HepG2 (cell line): ENCODE results near the gene OSER1. TPM values are rescaled to one million over a fixed set of nuclear protein-coding genes. Genes with fewer than 3 reads are reported as not detected.
A peak's percentile ranks its signal among the peaks of the same experiment; 100 is the strongest.

Experiments
- FLYWCH1 ChIP-seq: sonication (generic); formaldehyde crosslinking; IDR thresholded peaks from 2 replicates; pipeline ENCODE4 v1.8.1; 2023; ENCODE audit warnings: mild to moderate bottlenecking, missing genetic modification reagents
- GLI4 ChIP-seq: sonication (generic); formaldehyde crosslinking; IDR thresholded peaks from 2 replicates; pipeline ENCODE4 v1.5.1; 2020; ENCODE audit warnings: missing genetic modification reagents, mild to moderate bottlenecking, moderate library complexity, borderline replicate concordance
- HDAC6 ChIP-seq: fragments of 200-600 bp; sonication (generic); IDR thresholded peaks from 2 replicates; pipeline ENCODE4 v1.7.0; 2017; ENCODE audit warnings: mild to moderate bottlenecking, antibody characterized with exemption, low read length, low read depth
- MED1 ChIP-seq: sonication (generic); formaldehyde crosslinking; IDR thresholded peaks from 2 replicates; pipeline ENCODE4 v1.4.0; 2020; ENCODE audit warnings: missing genetic modification reagents
- MTA1 ChIP-seq: sonication (generic); formaldehyde crosslinking; IDR thresholded peaks from 2 replicates; pipeline ENCODE4 v1.4.0; 2020; ENCODE audit warnings: missing genetic modification reagents, mild to moderate bottlenecking, borderline replicate concordance
- NCOA2 ChIP-seq: sonication (generic); formaldehyde crosslinking; IDR thresholded peaks from 2 replicates; pipeline ENCODE4 v1.8.0; 2022; ENCODE audit warnings: inconsistent platforms
- PHF5A ChIP-seq: IDR thresholded peaks from one replicate; pipeline ENCODE4 v1.6.1; 2018; ENCODE audit warnings: low read depth, missing genetic modification reagents; ENCODE audit not compliant: unreplicated experiment
- PTBP1 ChIP-seq: fragments of 200-400 bp; formaldehyde crosslinking; IDR thresholded peaks from 2 replicates; pipeline ENCODE4 v1.6.1; 2018; ENCODE audit warnings: low read length, low read depth; ENCODE audit not compliant: poor library complexity, severe bottlenecking
- SAFB2 ChIP-seq: sonication (generic); formaldehyde crosslinking; IDR thresholded peaks from 2 replicates; pipeline ENCODE4 v1.5.1; 2020; ENCODE audit warnings: missing genetic modification reagents, low read depth, mild to moderate bottlenecking, borderline replicate concordance
- TBX2 ChIP-seq: sonication (generic); formaldehyde crosslinking; IDR thresholded peaks from 2 replicates; pipeline ENCODE4 v1.5.0; 2020; ENCODE audit warnings: missing genetic modification reagents, mild to moderate bottlenecking, borderline replicate concordance
- TP53 ChIP-seq: sonication (generic); formaldehyde crosslinking; conservative IDR thresholded peaks from 2 replicates; pipeline ENCODE4 v1.4.0; 2020; ENCODE audit warnings: missing genetic modification reagents
- ZC3H4 ChIP-seq: sonication (generic); formaldehyde crosslinking; IDR thresholded peaks from 2 replicates; pipeline ENCODE4 v1.4.0; 2020; ENCODE audit warnings: missing genetic modification reagents, borderline replicate concordance
- ZIK1 ChIP-seq: sonication (generic); formaldehyde crosslinking; IDR thresholded peaks from 2 replicates; pipeline ENCODE4 v1.5.0; 2020; ENCODE audit warnings: mild to moderate bottlenecking, low read depth, missing genetic modification reagents, borderline replicate concordance
- ZNF572 ChIP-seq: sonication (generic); formaldehyde crosslinking; IDR thresholded peaks from 2 replicates; pipeline ENCODE4 v1.5.1; 2020; ENCODE audit warnings: mild to moderate bottlenecking, missing genetic modification reagents
- polyA plus RNA-seq, 8 experiments: library from polyadenylated mRNA; depleted of rRNA in 3 of 8; stranded (reverse) in 7 of 8; unstranded in 1 of 8; fragments of >200 nt; fragmentation: Illumina TruSeq in 4 of 8; extraction: Trizol in 4 of 8; gene quantifications; 2 replicates each; pipeline versions ENCODE4 v1.2.1 to v1.2.3, GENCODE V29; 2011 to 2016; ENCODE audit warnings: low read depth in 4 of 8, missing spikeins in 1 of 8, mixed read lengths in 1 of 8; ENCODE audit not compliant: insufficient read depth in 1 of 8
- total RNA-seq, 5 experiments: library from RNA; depleted of rRNA; stranded (reverse); fragments of >200 nt; fragmentation: Illumina TruSeq; extraction: Trizol; gene quantifications; 2 replicates each; pipeline ENCODE4 v1.2.3, GENCODE V29; 2016; ENCODE audit warnings: low read depth in 1 of 5
- TF ChIP-seq, protein P1 (sequence below): sonication (generic); formaldehyde crosslinking; IDR thresholded peaks from 2 replicates; pipeline ENCODE4 v1.4.0; 2020; ENCODE audit warnings: missing genetic modification reagents
- TF ChIP-seq, protein P2 (sequence below): sonication (generic); formaldehyde crosslinking; IDR thresholded peaks from 2 replicates; pipeline ENCODE4 v1.9.0; 2021; ENCODE audit warnings: missing genetic modification reagents, mild to moderate bottlenecking, borderline replicate concordance
- TF ChIP-seq, protein P3 (sequence below): sonication (generic); formaldehyde crosslinking; IDR thresholded peaks from 2 replicates; pipeline ENCODE4 v1.4.0; 2020; ENCODE audit warnings: mild to moderate bottlenecking, missing genetic modification reagents
- TF ChIP-seq, protein P4 (sequence below): sonication (generic); formaldehyde crosslinking; IDR thresholded peaks from 2 replicates; pipeline ENCODE4 v1.5.1; 2020; ENCODE audit warnings: mild to moderate bottlenecking, missing genetic modification reagents, moderate library complexity
- TF ChIP-seq, protein P5 (sequence below), 2 experiments: fragments of 450-650 bp in 1 of 2; sonication (generic) in 1 of 2; formaldehyde crosslinking; IDR thresholded peaks; 2 replicates each; pipeline versions ENCODE4 v1.5.0 to v1.8.0; 2020 to 2022; ENCODE audit warnings: mild to moderate bottlenecking in 1 of 2, missing genetic modification reagents in 1 of 2

The OSER1 gene
- total and polyA plus RNA-seq, 2 of the 13 experiments (the other 11 are each of a cell fraction or from before 2014, with no cell fraction given), result 71.2 to 71.5 TPM

DNA sequence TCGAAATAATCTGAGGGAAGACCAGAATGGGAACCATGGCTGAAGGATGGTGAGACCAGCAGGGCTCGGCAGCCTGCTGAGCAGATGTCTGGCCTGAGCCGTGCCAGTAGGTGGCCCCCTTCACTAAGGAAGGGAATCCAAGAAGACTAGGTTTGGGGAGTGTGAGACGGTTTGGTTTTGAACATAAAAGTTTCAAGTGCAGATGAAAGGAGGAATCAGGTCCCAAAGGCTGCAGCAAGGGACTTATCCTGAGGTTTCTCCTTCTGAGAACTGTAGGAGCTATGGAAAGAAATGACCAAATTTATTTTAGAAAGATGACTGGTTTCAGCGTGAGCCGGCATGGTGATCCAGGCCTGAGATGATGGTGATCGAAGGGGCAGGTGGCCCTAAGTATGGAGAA lies 4.6 kb upstream of the OSER1 start (continued):
- TF ChIP-seq, protein P1, sequence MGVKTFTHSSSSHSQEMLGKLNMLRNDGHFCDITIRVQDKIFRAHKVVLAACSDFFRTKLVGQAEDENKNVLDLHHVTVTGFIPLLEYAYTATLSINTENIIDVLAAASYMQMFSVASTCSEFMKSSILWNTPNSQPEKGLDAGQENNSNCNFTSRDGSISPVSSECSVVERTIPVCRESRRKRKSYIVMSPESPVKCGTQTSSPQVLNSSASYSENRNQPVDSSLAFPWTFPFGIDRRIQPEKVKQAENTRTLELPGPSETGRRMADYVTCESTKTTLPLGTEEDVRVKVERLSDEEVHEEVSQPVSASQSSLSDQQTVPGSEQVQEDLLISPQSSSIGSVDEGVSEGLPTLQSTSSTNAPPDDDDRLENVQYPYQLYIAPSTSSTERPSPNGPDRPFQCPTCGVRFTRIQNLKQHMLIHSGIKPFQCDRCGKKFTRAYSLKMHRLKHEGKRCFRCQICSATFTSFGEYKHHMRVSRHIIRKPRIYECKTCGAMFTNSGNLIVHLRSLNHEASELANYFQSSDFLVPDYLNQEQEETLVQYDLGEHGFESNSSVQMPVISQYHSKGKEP (CRISPR knock-in tag), result no peak
- 0 out of 2 replicates have a peak, but pooled peaks have one; percentile 26 for TF ChIP-seq NCOA2 (CRISPR knock-in tag)
- TF ChIP-seq FLYWCH1 (CRISPR knock-in tag), result no peak
- no peak for TF ChIP-seq PHF5A
- TF ChIP-seq, protein P2, sequence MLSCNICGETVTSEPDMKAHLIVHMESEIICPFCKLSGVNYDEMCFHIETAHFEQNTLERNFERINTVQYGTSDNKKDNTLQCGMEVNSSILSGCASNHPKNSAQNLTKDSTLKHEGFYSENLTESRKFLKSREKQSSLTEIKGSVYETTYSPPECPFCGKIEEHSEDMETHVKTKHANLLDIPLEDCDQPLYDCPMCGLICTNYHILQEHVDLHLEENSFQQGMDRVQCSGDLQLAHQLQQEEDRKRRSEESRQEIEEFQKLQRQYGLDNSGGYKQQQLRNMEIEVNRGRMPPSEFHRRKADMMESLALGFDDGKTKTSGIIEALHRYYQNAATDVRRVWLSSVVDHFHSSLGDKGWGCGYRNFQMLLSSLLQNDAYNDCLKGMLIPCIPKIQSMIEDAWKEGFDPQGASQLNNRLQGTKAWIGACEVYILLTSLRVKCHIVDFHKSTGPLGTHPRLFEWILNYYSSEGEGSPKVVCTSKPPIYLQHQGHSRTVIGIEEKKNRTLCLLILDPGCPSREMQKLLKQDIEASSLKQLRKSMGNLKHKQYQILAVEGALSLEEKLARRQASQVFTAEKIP (CRISPR knock-in tag), result no peak
- TF ChIP-seq ZNF572 (CRISPR knock-in tag), result no peak
- no peak for TF ChIP-seq TBX2 (CRISPR knock-in tag)
- no peak for TF ChIP-seq HDAC6
- no peak for TF ChIP-seq PTBP1
- no peak; the same call in 1 of the 2 replicates for TF ChIP-seq MED1 (CRISPR knock-in tag)
- no peak for TF ChIP-seq TP53 (CRISPR knock-in tag)
- TF ChIP-seq SAFB2, result no peak
- TF ChIP-seq, protein P3, sequence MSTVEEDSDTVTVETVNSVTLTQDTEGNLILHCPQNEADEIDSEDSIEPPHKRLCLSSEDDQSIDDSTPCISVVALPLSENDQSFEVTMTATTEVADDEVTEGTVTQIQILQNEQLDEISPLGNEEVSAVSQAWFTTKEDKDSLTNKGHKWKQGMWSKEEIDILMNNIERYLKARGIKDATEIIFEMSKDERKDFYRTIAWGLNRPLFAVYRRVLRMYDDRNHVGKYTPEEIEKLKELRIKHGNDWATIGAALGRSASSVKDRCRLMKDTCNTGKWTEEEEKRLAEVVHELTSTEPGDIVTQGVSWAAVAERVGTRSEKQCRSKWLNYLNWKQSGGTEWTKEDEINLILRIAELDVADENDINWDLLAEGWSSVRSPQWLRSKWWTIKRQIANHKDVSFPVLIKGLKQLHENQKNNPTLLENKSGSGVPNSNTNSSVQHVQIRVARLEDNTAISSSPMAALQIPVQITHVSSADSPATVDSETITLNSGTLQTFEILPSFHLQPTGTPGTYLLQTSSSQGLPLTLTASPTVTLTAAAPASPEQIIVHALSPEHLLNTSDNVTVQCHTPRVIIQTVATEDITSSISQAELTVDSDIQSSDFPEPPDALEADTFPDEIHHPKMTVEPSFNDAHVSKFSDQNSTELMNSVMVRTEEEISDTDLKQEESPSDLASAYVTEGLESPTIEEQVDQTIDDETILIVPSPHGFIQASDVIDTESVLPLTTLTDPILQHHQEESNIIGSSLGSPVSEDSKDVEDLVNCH, result no peak
- TF ChIP-seq GLI4, result no peak
- TF ChIP-seq, protein P4, sequence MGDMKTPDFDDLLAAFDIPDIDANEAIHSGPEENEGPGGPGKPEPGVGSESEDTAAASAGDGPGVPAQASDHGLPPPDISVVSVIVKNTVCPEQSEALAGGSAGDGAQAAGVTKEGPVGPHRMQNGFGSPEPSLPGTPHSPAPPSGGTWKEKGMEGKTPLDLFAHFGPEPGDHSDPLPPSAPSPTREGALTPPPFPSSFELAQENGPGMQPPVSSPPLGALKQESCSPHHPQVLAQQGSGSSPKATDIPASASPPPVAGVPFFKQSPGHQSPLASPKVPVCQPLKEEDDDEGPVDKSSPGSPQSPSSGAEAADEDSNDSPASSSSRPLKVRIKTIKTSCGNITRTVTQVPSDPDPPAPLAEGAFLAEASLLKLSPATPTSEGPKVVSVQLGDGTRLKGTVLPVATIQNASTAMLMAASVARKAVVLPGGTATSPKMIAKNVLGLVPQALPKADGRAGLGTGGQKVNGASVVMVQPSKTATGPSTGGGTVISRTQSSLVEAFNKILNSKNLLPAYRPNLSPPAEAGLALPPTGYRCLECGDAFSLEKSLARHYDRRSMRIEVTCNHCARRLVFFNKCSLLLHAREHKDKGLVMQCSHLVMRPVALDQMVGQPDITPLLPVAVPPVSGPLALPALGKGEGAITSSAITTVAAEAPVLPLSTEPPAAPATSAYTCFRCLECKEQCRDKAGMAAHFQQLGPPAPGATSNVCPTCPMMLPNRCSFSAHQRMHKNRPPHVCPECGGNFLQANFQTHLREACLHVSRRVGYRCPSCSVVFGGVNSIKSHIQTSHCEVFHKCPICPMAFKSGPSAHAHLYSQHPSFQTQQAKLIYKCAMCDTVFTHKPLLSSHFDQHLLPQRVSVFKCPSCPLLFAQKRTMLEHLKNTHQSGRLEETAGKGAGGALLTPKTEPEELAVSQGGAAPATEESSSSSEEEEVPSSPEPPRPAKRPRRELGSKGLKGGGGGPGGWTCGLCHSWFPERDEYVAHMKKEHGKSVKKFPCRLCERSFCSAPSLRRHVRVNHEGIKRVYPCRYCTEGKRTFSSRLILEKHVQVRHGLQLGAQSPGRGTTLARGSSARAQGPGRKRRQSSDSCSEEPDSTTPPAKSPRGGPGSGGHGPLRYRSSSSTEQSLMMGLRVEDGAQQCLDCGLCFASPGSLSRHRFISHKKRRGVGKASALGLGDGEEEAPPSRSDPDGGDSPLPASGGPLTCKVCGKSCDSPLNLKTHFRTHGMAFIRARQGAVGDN (CRISPR knock-in tag), result no peak
- no peak for TF ChIP-seq MTA1 (CRISPR knock-in tag)
- TF ChIP-seq ZC3H4 (CRISPR knock-in tag), result no peak
- no peak for TF ChIP-seq ZIK1
- TF ChIP-seq, protein P5, sequence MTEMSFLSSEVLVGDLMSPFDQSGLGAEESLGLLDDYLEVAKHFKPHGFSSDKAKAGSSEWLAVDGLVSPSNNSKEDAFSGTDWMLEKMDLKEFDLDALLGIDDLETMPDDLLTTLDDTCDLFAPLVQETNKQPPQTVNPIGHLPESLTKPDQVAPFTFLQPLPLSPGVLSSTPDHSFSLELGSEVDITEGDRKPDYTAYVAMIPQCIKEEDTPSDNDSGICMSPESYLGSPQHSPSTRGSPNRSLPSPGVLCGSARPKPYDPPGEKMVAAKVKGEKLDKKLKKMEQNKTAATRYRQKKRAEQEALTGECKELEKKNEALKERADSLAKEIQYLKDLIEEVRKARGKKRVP (CRISPR knock-in tag; IDR thresholded peaks at IDR 0.05), result no peak
